ENCODE results near the gene CEP104.

DNA sequence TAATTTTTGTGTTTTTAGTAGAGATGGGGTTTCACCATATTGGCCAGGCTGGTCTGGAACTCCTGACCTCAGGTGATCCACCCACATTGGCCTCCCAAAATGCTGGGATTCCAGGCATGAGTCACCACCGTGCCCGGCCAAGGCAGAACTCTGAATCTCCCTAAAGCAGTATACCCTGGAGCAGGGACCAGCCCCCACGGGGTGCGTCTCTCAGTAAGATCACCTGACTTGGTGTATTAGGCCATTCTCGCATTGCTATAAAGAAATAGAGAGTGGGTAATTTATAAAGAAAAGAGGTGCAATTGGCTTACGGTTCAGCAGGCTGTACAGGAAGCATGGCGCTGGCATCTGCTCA, 14.4 kb upstream of the CEP104 start:
- TF ChIP-seq, protein P1, sequence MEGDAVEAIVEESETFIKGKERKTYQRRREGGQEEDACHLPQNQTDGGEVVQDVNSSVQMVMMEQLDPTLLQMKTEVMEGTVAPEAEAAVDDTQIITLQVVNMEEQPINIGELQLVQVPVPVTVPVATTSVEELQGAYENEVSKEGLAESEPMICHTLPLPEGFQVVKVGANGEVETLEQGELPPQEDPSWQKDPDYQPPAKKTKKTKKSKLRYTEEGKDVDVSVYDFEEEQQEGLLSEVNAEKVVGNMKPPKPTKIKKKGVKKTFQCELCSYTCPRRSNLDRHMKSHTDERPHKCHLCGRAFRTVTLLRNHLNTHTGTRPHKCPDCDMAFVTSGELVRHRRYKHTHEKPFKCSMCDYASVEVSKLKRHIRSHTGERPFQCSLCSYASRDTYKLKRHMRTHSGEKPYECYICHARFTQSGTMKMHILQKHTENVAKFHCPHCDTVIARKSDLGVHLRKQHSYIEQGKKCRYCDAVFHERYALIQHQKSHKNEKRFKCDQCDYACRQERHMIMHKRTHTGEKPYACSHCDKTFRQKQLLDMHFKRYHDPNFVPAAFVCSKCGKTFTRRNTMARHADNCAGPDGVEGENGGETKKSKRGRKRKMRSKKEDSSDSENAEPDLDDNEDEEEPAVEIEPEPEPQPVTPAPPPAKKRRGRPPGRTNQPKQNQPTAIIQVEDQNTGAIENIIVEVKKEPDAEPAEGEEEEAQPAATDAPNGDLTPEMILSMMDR (IDR thresholded peaks at IDR 0.05) = no peak
- no peak for TF ChIP-seq POLR2AphosphoS5 (IDR thresholded peaks at IDR 0.05)

All from suprapubic skin (tissue), 3 donors.